Sciatic nerve (tissue), 2 donors: ENCODE data around the gene WNT8B. TPM values are rescaled to one million over a fixed set of nuclear protein-coding genes. Genes with fewer than 3 reads are reported as not detected.

ENCODE experiments used
- ATAC-seq: fragments of 200-7000 bp; cut with Tn5 transposase; one replicate; pipeline ENCODE4 v1.9.1; 2020; ENCODE audit warnings: mild to moderate bottlenecking, moderate library complexity
- DNase-seq: peaks from one replicate; pipeline ENCODE4 v3.0.0-alpha.2; 2020; ENCODE audit warnings: low spot score
- intact Hi-C: fragments of 100-400 bp; cut with DNase I; formaldehyde crosslinking; loops from one replicate; pipeline ENCODE4 v1.14.2; 2022
- total RNA-seq: library from RNA; stranded (reverse); fragmentation: NEBNext Ultra II Directional; extraction: Animal tissue kit (Norgen Biotek cat#: 25700); gene quantifications from one replicate; pipeline ENCODE4 v1.2.1, GENCODE V29; 2021
- donor health status: DM: no; HTN: no; CAD: no.
- donor health status: DM: no; HTN: no; CAD: no.

Gene WNT8B
- total RNA-seq, 1 donor from 2014 or later: not detected

- no peak for DNase-seq
- intact Hi-C loops: loop anchor here (10.0 kb wide), 1 partner anchor 76 kb away; no protein-coding TSS in a partner anchor
- no peak for ATAC-seq
Observed at GRCh38 chr10:100510533-100511308, 47.9 kb downstream of the WNT8B start.

GRCh38 chr10:100515612-100516011 lies 52.8 kb downstream of the WNT8B start:
- intact Hi-C loops: loop anchor here (10.0 kb wide), 1 partner anchor 81 kb away; no protein-coding TSS in a partner anchor
- ATAC-seq (no peak), DNase-seq (no peak)

- intact Hi-C loops: loop anchor here (10.0 kb wide), 1 partner anchor 82 kb away; no protein-coding TSS in a partner anchor
- no peak for DNase-seq
- ATAC-seq: no peak
Observed at GRCh38 chr10:100516847-100517246, 54.0 kb downstream of the WNT8B start.

- peak; percentile 82 for DNase-seq
- ATAC-seq: peak; percentile 83
- intact Hi-C loops: loop anchor here (10.0 kb wide), 1 partner anchor 84 kb away; no protein-coding TSS in a partner anchor
Observed at GRCh38 chr10:100518761-100519241, 56.0 kb downstream of the WNT8B start.

DNA sequence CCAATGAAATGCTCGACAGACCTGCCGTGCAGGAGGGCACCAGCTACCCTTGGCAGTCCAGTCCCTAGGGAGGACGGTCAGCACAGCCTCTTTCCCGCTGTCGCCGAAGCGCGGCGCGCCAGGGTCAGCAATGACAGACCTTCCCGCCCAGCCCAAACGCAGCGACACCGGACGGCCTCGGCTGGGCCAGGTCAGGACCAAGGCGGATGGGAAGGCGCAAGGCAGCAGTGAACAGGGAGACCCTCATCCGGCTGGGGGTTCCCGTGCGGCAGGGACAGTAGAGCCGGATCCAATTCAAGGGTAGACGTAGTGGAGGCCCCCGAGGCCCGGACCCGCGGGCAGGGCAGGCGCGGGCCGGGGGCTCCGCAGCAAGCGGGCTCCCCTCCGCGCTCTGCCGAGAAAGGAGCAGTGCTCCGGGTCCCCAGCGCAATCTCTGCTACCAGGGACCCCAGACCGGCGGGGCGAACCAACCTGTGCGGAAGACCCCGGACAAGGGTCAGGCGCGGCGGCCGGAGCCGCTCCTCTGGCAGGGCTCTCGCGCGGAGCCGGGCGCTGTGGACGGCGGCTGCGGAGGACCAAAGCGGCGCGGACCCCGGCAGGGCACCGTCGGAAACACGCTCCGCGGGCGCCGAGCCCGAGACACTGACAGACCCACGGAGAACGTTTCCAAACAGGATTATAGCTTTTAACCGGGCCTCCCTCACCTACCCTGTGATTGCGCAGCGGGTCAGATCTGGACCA lies 56.7 kb downstream of the WNT8B start, which contains the start of gene SEC31B:
SEC31B (minus strand) TSS at position 551 of the 741 bp plus-strand sequence. CDS start 2,909 bp downstream, outside the sequence.
- intact Hi-C loops: loop anchor here (10.0 kb wide), 2 partner anchors 85 to 185 kb away; partner anchors contain the start of gene PKD2L1
- peak; percentile 76 for ATAC-seq
- peak; percentile 64 for DNase-seq

- no peak for DNase-seq
- intact Hi-C loops: loop anchor here (10.0 kb wide), 1 partner anchor 186 kb away; the partner anchor contains the start of gene PKD2L1
- no peak for ATAC-seq
Observed at GRCh38 chr10:100520811-100521210, 58.0 kb downstream of the WNT8B start.

- intact Hi-C loops: loop anchor here (10.0 kb wide), 1 partner anchor 187 kb away; the partner anchor contains the start of gene PKD2L1
- ATAC-seq: no peak
Observed at GRCh38 chr10:100522107-100522801, 59.4 kb downstream of the WNT8B start.

GRCh38 chr10:100522945-100523344 lies 60.1 kb downstream of the WNT8B start:
- intact Hi-C loops: loop anchor here (10.0 kb wide), 1 partner anchor 188 kb away; the partner anchor contains the start of gene PKD2L1
- DNase-seq (no peak), ATAC-seq (no peak)

More at GRCh38 chr10:100522107-100522801, 59.4 kb downstream of the WNT8B start:
- DNase-seq: no peak

GRCh38 chr10:100524206-100524605 lies 61.4 kb downstream of the WNT8B start:
- no peak for ATAC-seq
- intact Hi-C loops: loop anchor here (10.0 kb wide), 1 partner anchor 189 kb away; the partner anchor contains the start of gene PKD2L1
- DNase-seq: no peak

GRCh38 chr10:100524638-100525037 lies 61.8 kb downstream of the WNT8B start:
- intact Hi-C loops: loop anchor here (10.0 kb wide), 1 partner anchor 190 kb away; the partner anchor contains the start of gene PKD2L1
- ATAC-seq (no peak), DNase-seq (no peak)

- intact Hi-C loops: loop anchor here (10.0 kb wide), 1 partner anchor 194 kb away; the partner anchor contains the start of gene PKD2L1
- DNase-seq (no peak), ATAC-seq (no peak)
Observed at GRCh38 chr10:100528123-100528886, 65.5 kb downstream of the WNT8B start.

DNA sequence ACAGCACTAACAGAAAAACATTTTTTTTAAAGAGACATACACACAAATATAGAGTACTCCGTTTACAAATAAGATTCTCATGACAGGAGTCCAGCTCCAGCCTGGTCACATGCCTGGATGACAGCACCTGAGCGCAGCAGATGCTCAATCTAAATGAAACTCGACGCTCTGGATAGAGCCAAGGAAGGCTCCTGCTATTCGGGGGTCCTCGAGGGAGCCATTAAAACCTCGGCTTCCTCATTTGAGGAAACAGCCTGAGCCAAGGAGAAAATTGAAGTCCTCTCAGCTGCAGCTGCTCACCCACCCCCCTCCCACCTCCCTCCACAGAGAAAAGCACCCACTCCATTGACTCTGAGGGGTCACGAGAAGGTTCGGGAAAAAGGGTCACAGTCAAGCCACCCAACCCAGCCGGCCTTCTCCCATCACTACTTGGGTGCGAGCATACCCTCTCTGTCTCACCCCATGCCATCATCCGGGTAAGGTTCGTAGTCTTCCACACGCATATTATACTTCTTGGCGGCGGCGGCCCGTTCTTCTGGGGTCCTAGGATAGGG lies 66.2 kb downstream of the WNT8B start:
- ATAC-seq (peak; percentile 49), DNase-seq (no peak)
- intact Hi-C loops: loop anchor here (10.0 kb wide), 1 partner anchor 194 kb away; the partner anchor contains the start of gene PKD2L1

DNA sequence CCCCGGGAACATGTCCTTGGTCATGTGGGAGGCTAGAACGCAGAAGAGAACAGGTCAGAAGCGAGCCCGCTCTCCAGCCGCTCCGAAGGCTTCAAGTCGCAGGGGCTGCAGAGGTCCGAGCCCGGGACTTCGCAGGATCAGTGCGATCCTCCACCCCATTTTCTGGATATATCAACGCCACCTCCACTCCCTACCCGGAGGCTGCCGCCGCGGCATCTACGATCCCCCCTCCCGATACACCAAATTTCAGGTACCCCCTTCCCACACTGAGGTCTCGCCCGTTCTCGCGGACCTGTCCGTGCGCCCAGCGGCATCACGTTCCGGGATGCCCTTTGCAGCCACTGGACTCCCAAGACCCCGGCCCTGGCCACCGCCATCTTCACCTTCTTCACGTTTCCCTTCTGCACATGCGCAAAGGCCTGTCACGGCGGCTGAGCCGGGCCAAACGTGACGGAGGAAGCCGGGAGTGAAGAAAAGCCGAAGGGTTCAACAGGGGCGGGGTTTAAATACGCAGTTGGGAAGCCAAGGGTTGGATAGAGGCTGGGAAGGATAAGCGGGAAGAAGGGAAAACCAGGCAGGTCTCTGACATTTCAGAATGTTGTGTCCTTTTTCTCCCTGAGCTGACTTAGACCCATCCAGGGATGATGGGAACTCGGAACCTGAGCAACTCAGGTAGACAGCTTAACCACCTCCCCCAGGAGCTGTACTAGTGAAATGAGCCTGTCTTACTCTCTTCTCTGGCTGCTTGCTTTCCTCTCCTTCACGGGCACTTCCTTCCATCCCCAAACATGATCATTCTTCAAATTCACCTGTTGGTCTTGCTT lies 66.9 kb downstream of the WNT8B start, which contains the start of gene NDUFB8:
NDUFB8 (minus strand) TSS at position 397 of the 824 bp plus-strand sequence; CDS start at position 377, 20 bp downstream.
- ATAC-seq (peak; percentile 97), DNase-seq (peak; percentile 93)
- intact Hi-C loops: loop anchor here (10.0 kb wide), 1 partner anchor 195 kb away; the partner anchor contains the start of gene PKD2L1

- no peak for DNase-seq
- ATAC-seq: no peak
- intact Hi-C loops: no loop called here
Observed at GRCh38 chr10:100531761-100532160, 69.0 kb downstream of the WNT8B start.
